Measurements from ENCODE around the gene GSTA3.

- no peak for TF ChIP-seq CTCF (conservative IDR thresholded peaks at IDR 0.05; ENCODE audit: low read depth, low read length)
- TF ChIP-seq EZH2 (IDR thresholded peaks at IDR 0.05; ENCODE audit: low read length, unreplicated experiment): no peak
- no peak for TF ChIP-seq EZH2phosphoT487 (IDR thresholded peaks at IDR 0.05; ENCODE audit: borderline replicate concordance, low read length)
Measured at GRCh38 chr6:52877168-52877567, 32.3 kb downstream of the GSTA3 start.

Measured in PC-3 (cell line).